HG02884 (cell line): ENCODE data around the gene ASH1L.
"Not testable (repeated sequence)": the region's sequence is repeated elsewhere in the genome, so short reads cannot be mapped to it uniquely, and the experiment has no call there.

Experiments used
- ATAC-seq: cut with Tn5 transposase; IDR thresholded peaks from one replicate; pipeline ENCODE4 v1.9.1; 2021; ENCODE audit warnings: mild to moderate bottlenecking, moderate library complexity; ENCODE audit not compliant: unreplicated experiment

ASH1L gene

DNA sequence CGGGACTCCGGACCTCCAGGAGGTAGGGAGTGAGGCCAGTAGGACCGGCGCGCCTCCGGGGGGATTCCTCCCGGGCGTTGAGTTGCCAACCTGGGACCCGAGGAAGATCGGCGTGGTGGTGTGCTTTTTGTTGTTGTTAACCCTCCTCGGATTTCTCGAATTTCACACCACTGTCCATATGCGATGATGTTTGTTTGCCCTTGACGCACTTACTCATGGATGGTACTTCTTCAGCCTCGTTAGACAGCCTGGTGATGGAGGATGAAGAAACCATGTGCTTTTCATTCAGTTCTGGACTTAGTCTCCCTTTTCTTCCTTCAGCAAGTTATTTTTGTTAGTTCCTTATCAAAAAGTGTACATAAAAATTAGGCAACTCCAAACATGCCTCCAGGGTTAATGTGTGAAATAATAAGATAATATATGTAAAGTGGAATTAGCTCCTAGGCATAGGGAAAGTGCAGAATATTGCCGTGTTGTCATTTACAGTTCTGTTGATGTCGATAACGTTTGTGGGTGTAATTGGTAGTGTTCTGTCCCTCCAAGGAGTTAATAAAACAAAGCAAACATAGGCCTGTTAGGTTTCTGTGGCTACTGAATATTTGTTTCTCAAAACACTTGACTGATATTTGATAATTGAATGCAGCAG lies 897 bp upstream of the ASH1L start:
- not testable (repeated sequence) for ATAC-seq

DNA sequence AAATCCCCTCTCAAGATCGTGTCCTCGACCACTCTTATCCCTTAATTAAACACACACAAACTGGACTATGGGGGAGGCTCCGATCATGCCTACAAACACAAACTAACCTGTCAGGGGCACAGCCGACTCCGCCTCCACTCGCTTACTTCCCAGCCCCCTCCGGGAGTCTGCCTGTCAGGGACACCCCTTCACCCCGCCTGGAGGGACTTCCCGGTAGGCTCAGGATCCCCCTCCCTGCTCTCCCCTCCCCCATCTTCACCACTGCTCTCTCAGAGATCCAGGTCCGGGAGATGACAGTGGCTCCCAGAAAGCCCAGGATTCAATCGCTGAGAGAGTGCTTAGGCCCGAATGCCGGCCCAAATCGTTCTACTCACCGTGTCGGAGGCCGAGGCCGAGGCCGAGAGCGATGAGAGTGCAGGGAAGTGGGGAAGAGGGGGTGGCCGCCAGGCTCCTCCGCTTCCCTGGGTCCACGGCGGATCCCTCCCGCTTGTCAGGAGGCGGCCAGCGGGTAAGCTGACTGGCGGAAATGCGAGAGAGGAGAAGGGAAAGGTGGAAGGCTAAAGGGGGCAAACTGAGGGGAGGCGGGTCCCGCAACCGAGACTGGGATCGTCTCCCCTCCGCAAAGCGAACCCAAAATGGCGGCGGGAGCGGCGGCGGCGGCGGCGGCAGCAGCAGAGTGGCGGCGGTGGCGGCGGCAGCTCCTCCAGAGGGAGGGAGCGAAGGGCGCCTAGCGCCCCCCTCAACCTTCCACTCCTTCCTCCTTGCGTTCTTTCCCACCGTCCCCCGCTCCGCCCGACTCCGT lies 623 bp downstream of the ASH1L start:
- not testable (repeated sequence) for ATAC-seq

DNA sequence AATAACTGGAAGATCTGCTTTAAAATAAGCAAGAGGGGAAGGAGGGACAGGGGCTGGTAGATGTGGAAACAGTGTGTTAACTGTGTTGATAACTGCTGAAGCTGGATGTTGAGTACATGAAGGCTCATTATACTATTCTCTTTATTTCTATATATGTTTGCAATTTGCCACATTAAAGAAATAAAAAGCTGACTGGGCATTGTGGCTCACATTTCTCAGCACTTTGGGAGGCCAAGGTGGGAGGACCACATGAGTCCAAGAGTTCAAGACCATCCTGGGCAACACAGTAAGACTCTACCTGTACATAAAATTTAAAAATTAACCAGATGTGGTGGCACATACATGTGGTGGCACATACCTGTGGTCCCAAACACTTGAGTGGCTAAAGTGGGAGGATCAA lies 6.7 kb downstream of the ASH1L start:
- ATAC-seq = no peak

DNA sequence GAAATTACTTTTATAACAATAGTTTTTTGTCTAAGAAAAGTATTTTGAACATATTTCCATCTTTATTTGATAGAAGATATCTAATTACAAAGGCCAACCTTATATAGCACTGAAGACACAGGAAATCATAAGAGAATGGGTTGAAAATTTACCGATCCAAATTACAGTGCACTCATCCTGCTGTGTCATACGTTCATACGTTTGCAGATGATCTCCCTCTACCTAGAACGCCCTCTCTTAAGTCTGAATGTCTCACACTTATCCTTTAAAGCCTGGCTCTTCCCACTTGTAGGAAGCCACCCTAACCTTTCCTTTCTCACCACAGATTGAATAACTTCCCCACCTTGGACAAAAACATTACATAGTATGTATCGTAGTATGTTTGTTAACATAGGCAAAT lies 9.3 kb downstream of the ASH1L start:
- ATAC-seq = no peak

DNA sequence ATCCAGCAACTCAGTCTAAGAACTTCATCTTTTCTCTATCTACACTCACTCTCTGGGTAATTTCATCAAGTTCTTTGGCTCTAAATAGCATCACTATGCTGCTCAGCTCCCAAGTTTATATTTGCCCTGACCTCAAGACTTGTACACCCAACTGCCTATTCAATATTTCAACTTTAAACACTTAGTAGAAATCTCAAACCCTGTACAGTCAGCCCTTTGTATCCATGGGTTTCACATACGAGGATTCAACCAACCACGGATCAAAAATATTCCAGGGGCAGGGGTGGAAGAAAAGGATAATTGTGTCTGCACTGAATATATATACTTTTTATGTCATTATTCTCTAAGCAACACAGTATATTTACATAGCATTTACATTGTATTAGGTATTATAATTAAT lies 13.9 kb downstream of the ASH1L start:
- no peak for ATAC-seq

DNA sequence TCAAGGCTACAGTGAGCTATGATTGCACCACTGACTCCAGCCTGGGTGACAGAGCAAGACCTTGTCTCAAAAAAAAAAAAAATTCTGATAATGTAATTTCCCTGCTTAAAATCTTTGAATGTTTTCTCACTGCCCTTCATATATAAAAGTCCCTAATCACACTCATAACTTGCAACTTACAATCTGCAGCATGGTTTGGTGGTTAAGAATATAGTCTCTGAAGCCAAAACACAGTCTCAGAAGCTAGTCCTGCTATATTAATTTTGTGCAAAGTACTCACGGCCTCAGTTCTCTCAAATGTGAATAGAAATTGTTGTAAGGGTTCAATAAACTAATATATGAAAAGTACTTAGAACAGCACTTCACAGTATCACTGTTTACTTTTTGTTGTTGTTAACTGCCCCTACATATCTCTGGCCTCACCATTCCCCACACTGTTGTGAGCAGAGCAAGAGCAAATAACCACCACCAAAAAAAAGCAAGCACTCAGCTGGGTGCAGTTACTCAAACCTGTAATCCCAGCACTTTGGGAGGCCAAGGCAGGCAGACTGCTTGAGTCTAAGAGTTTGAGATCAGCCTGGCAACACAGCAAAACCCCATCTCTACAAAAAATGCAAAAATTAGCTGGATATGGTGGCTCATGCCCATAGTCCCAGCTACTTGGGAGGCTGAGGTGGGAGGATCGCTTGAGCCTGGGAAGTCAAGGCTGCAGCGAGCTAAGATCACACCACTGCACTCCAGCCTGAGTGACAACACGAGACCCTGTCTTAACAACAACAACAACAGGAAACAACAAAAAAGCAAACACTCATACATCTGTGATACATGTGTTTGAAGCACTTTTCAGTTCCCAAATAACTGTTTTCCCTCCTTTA lies 22.4 kb downstream of the ASH1L start:
- ATAC-seq = no peak

DNA sequence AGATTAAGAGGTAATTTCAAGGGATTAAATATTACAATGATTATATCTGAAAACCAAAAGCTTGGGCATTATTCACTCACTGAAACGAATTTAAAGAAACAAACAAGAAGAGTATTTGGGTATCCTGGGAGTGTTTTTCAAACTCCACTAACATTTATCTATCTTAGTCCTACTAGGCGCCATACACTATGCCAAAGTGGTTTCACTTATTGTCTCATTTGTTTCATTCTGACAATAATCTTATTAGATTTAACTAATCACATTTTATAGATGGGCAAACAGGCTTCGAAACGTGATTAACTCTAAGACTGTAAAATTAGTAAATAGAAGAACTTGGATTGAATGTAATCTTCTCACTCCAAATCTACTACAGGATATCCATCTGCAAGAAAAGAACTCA lies 25.4 kb downstream of the ASH1L start:
- ATAC-seq = no peak

DNA sequence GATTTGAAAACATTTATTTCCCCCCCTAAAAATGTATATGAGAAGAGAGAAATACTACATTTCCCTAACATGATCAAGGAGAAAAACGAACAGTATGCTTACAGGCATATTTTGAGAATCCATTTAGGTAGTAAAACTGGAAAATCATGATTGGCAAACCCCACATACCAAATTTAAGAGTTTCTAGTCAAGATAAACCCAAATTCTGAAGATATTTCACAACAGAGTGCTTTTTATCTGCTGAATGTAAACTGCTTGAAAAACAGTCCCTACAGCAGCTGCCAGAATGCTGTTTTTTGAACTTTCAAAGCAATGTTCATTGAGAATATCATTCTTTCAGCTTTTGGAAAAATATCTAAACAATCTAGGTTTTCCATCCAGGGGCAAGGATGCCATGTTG lies 31.0 kb downstream of the ASH1L start:
- no peak for ATAC-seq

DNA sequence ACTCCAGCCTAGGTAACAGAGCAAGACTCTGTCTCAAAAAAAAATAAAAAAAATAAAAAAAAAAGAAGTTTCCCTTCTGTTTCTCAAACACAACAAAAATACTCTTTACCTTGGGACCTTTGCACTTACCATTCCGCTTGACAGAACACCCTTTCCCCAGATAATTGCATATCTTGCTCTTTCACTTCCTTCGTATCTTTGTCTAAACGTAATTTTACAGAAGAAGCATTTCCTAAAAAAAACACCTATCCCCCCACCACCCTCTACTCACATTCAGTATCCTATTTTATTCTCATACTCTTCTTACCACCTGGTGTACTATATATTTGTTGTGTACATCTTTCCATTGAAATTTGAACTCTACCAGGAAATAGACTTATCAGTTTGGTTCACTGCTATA lies 32.7 kb downstream of the ASH1L start:
- ATAC-seq = no peak

DNA sequence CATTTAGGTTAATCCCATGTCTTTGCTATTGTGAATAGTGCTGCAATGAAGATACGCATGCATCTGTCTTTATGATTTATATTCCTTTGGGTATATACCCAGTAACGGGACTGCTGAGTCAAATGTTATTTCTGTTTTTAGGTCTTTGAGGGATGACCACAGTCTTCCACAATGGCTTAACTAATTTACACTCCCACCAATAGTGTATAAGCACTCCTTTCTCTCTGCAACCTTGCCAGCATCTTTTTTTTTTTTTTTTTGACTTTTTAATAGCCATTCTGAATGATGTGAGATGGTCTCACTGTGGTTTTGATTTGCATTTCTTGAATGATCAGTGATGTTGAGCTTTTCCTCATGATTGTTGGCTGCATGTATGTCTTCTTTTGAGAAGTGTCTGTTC lies 33.5 kb downstream of the ASH1L start:
- ATAC-seq = no peak

DNA sequence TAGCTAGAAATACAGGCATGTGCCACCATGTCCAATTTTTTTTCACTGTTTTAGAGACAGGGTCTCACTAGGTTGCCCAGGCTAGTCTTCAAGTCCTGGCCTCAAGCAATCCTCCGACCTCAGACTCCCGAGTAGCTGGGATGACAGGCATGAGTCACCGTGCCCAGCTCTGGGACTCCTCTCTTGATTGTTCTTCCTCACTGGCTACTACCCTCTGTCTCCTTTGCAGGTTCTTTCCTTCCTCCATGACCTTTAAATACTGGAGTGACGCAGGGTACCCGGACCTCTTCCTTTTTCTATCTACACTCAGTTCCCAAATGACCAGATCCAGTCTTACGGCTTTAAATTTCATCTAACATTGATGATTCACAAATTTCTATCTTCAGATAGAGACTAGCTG lies 34.9 kb downstream of the ASH1L start:
- no peak for ATAC-seq

DNA sequence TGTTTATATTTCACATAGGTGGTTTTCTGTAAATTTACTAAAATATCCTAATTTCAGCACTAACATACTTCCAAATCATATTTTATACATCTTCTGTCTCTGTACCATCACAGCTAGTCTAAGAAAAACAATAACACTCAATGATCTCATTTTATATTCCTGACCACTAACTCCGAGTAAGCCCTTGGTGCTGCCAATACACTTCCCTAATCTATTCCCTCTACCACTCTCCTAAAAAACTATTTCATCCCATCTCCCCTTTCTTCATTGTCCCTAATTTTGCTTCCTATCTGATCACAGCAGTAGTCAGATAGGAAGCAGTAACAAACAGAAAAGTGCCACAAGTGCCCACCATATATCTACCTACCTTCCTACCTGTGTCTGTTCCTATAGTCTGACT lies 36.2 kb downstream of the ASH1L start:
- ATAC-seq = no peak

DNA sequence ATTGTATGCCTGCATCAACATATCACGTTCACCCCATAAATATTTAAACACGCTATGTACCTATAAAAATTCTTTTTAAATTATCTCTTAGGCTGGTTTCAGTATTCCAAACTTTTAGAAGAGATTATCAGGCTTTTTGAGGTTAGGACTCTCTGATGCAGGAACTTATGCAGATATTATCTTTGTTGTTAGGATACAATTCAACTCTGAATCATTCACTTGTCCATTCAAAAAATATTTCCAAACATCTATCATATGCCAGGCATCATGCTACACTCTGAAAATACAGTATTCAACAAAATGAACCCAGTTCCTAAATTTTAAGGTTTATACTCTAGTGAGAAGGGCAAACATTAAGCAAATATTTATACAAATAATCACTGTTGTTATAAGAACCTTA lies 40.5 kb downstream of the ASH1L start:
- ATAC-seq = no peak

DNA sequence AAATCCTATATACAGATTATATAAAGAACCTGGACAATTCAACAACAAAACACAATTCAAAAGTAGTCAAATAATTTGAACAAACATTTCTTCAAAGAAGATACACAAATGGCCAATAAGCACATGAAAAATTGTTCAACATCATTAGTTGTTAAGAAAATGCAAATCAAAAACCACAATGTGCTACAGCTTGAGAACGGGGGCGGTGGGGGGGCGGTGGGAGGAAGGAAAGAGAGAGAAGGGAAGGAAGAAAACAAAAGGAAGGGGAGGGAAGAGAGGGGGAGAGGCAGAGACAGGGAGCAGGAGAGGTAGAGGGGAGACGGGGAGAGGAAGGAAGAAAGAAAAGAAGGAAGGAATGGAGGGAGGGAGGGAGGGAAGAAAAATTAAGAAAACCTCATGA lies 44.1 kb downstream of the ASH1L start:
- ATAC-seq = no peak

DNA sequence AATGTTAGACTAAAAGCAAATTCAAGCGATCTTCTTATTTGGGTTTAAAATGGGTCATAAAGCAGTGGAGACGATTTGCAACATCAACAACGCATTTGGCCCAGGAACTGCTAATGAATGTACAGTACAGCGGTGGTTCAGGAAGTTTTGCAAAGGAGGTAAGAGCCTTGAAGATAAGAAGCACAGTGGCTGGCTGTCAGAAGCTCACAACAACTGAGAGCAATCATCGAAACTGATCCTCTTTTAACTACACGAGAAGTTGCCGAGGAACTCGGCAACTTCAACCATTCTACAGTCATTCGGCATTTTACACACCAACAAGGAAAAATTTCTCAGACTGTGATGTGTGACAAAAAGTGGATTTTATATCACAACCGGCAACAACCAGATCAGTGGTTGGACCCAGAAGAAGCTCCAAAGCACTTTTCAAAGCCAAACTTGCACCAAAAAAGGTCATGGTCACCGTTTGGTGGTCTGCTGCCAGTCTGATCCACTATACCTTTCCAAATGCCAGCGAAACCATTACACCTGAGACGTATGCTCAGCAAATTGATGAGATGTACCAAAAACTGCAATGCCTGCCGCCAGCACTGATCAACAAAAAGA lies 47.9 kb downstream of the ASH1L start:
- no peak for ATAC-seq

DNA sequence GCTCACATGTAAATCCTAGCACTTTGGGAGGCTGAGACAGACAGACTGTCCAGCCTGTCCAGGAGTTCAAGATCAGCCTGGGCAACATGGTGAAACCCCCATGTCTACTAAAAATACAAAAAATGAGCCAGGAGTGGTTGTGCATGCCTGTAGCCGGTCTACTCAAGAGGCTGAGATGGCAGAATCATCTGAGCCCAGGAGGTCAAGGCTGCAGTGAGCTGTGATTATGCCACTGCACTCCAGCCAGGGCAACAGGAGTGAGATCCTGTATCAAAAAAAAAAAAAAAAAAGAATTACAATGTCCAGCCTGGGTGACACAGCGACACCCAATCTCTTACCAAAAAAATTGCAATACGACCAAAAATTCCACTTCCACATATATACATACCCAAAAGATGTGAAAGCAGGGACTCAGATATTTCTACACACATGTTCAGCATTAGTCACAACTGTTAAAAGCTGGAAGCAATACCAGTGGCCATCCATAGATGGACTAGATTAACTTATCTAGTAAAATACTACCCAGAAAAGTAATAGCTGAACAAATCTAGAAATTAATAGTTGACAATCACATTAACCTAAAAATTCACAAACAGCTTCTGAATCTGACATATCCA lies 49.2 kb downstream of the ASH1L start:
- no peak for ATAC-seq

DNA sequence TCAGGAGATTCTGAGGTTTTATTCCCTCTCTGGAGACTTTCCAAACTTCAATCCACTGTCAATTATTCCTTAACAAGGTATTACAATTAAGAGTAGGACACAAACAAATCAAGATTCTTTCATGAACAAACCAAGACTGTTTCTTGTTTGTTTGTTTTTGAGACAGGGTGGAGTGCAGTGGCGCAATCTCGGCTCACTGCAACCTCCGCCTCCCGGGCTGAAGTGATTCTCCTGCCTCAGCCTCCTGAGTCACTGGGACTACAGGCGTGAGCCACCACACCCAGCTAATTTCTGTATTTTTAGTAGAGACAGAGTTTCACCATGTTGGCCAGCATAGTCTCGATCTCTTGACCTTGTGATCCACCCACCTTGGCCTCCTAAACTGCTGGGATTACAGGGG lies 51.2 kb downstream of the ASH1L start:
- ATAC-seq = not testable (repeated sequence)

DNA sequence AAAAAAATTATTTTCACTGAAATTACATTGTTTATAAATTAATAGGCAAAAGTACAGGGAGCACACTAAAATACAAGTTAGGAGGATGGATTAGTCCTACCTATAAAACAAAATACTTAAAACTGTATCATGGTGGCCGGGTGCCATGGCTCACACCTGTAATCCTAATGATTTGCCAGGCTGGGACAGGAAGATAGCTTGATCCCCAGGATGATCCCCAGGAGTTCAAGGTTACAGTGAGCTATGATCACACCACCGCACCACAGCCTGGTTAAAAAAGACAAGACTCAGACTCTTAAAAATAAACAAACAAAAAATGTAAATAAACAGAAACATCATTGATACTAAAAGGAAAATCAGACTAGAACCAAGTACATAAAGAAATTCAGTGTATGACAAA lies 53.5 kb downstream of the ASH1L start:
- no peak for ATAC-seq

DNA sequence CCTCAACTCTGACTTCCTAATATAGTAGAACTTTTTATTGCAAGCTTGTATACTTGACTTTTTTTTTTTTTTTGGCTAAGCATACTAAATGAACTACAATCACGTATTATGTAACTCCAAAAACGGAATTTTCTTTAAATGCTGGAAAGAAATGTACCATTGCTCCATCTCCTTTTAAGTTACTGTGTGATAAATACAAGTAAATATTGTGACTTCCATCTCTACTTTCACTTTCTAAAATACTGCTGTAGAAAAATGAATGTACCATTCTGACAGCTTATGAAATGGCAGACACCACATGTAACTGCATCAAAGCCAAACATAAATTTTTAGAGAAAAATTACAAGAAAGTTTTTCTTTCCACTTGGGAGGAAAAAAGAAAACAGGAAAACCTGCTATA lies 54.7 kb downstream of the ASH1L start:
- no peak for ATAC-seq

DNA sequence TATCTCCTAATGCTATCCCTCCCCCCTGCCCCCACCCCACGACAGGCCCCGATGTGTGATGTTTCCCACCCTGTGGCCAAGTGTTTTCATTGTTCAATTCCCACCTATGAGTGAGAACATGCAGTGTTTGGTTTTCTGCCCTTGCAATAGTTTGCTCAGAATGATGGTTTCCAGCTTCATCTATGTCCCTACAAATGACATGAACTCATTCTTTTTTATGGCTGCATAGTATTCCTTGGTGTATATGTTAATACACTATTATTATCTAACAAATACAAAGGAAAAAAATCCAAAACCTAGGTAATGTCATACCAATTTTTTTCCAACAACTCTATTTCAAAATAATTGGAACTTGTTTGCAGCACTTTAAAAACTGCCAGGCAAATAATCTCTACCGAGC lies 56.6 kb downstream of the ASH1L start:
- ATAC-seq = not testable (repeated sequence)

DNA sequence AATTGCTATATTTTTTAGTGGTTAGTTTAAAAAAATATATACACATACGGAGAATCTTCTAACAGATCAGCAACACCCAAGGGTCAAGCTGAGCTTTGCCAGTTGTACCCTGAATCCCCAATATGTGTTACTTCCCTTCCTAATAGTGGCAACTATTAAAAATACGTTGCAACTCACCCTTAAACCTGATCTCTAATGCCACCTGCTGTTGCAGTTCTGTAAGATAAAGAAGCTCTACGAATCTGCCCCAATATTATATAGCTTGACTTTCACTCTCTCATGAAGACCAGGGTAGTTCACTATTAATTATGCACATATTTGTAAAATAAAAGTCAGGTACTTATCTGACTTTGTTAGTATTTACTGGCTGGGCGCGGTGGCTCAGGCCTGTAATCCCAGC lies 58.4 kb downstream of the ASH1L start:
- ATAC-seq = no peak
